ENCODE measurements around the gene IL22RA1.

Gene IL22RA1

DNA sequence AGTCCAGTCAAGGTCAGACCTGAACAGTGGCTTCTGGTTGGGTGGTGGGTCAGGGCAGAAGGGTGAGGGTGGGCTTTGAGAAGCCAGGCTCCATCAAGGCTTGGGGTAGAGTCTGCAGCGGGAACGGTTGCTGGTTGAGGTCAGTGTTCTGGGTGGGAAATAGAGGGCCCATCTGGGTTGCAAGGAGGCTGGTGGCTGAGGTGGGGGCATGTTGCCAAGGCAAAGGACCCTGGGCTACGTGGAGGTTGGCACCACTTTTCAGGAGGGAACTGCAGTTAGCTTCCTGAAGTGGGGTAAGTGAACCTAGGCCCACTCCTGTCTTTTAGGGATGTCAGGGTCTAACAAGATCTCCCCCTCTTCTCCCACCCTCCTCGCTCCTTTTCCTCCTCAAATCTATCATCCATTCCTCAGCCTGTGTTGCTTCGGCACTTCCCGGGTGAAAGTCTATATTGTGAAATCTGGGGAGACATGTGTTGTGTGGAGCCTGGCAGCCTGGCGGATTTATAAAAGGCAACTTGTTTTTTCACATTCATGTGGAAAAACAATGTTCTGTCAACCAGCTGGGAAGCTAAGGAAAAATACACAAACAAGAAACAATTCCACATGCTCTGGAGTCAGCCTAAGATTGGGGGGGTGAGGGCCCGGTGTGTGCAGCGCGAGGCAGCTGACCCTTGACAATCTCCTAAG is 1.5 kb downstream of the IL22RA1 start:
- no peak for ATAC-seq
- TF ChIP-seq ISL1 (CRISPR knock-in tag; IDR thresholded peaks at IDR 0.05) (no peak), OSR1 (CRISPR knock-in tag; IDR thresholded peaks at IDR 0.05) (no peak), ZC3H10 (CRISPR knock-in tag; IDR thresholded peaks at IDR 0.05) (no peak), SNAI2 (CRISPR knock-in tag; IDR thresholded peaks at IDR 0.05) (no peak), PPARA (CRISPR knock-in tag; IDR thresholded peaks at IDR 0.05; ENCODE audit: borderline replicate concordance) (no peak), BACH2 (CRISPR knock-in tag; IDR thresholded peaks at IDR 0.05; ENCODE audit: borderline replicate concordance) (no peak), TOX (CRISPR knock-in tag; IDR thresholded peaks at IDR 0.05; ENCODE audit: borderline replicate concordance) (no peak), RARB (CRISPR knock-in tag; IDR thresholded peaks at IDR 0.05) (no peak), ZNF8 (CRISPR knock-in tag; IDR thresholded peaks at IDR 0.05) (no peak), CSDC2 (CRISPR knock-in tag; IDR thresholded peaks at IDR 0.05) (no peak), ARNTL (CRISPR knock-in tag; IDR thresholded peaks at IDR 0.05; ENCODE audit: borderline replicate concordance, low read depth) (no peak), ESRRG (CRISPR knock-in tag; IDR thresholded peaks at IDR 0.05) (no peak), GLIS3 (CRISPR knock-in tag; IDR thresholded peaks at IDR 0.05) (no peak)
- TF ChIP-seq, protein P1, sequence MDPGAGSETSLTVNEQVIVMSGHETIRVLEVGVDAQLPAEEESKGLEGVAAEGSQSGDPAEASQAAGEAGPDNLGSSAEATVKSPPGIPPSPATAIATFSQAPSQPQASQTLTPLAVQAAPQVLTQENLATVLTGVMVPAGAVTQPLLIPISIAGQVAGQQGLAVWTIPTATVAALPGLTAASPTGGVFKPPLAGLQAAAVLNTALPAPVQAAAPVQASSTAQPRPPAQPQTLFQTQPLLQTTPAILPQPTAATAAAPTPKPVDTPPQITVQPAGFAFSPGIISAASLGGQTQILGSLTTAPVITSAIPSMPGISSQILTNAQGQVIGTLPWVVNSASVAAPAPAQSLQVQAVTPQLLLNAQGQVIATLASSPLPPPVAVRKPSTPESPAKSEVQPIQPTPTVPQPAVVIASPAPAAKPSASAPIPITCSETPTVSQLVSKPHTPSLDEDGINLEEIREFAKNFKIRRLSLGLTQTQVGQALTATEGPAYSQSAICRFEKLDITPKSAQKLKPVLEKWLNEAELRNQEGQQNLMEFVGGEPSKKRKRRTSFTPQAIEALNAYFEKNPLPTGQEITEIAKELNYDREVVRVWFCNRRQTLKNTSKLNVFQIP (CRISPR knock-in tag; IDR thresholded peaks at IDR 0.05; ENCODE audit: borderline replicate concordance, low read depth) = no peak

DNA sequence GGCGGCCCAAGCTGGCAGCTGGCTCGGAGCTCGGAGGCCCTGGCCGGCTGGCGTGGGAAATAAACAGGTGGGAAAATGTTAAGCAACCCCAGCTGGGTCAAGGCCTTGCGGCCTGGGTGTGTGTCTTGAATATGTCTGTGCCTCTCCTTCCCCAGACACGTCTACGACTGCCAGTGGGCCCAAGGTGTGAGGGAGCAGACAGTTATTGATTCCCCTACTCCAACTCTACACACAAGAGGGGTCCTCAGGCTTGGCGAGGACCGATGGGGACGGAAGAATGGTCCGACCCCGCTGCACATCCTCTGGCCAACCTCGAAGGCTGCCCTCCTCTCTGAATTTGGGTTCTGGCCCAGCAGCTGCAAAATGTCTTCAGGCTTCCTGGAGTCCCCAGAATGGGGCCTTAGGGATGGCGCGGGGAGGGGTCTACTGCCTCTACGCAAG is 2.2 kb downstream of the IL22RA1 start:
- ATAC-seq = no peak
- TF ChIP-seq ZNF70 (CRISPR knock-in tag; IDR thresholded peaks at IDR 0.05) (no peak), GLIS3 (CRISPR knock-in tag; IDR thresholded peaks at IDR 0.05) (no peak), BACH2 (CRISPR knock-in tag; IDR thresholded peaks at IDR 0.05; ENCODE audit: borderline replicate concordance) (no peak), ZFP30 (CRISPR knock-in tag; IDR thresholded peaks at IDR 0.05) (no peak), ARNTL (CRISPR knock-in tag; IDR thresholded peaks at IDR 0.05; ENCODE audit: borderline replicate concordance, low read depth) (no peak), ISL1 (CRISPR knock-in tag; IDR thresholded peaks at IDR 0.05) (no peak), TCF4 (CRISPR knock-in tag; IDR thresholded peaks at IDR 0.05; ENCODE audit: borderline replicate concordance) (no peak)
- TF ChIP-seq, protein P2, sequence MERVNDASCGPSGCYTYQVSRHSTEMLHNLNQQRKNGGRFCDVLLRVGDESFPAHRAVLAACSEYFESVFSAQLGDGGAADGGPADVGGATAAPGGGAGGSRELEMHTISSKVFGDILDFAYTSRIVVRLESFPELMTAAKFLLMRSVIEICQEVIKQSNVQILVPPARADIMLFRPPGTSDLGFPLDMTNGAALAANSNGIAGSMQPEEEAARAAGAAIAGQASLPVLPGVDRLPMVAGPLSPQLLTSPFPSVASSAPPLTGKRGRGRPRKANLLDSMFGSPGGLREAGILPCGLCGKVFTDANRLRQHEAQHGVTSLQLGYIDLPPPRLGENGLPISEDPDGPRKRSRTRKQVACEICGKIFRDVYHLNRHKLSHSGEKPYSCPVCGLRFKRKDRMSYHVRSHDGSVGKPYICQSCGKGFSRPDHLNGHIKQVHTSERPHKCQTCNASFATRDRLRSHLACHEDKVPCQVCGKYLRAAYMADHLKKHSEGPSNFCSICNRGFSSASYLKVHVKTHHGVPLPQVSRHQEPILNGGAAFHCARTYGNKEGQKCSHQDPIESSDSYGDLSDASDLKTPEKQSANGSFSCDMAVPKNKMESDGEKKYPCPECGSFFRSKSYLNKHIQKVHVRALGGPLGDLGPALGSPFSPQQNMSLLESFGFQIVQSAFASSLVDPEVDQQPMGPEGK (CRISPR knock-in tag; IDR thresholded peaks at IDR 0.05; ENCODE audit: borderline replicate concordance) = no peak
- TF ChIP-seq, protein P1 (CRISPR knock-in tag; IDR thresholded peaks at IDR 0.05; ENCODE audit: borderline replicate concordance, low read depth) = no peak
- TF ChIP-seq, protein P3, sequence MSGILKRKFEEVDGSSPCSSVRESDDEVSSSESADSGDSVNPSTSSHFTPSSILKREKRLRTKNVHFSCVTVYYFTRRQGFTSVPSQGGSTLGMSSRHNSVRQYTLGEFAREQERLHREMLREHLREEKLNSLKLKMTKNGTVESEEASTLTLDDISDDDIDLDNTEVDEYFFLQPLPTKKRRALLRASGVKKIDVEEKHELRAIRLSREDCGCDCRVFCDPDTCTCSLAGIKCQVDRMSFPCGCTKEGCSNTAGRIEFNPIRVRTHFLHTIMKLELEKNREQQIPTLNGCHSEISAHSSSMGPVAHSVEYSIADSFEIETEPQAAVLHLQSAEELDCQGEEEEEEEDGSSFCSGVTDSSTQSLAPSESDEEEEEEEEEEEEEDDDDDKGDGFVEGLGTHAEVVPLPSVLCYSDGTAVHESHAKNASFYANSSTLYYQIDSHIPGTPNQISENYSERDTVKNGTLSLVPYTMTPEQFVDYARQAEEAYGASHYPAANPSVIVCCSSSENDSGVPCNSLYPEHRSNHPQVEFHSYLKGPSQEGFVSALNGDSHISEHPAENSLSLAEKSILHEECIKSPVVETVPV (CRISPR knock-in tag; IDR thresholded peaks at IDR 0.05) = no peak

DNA sequence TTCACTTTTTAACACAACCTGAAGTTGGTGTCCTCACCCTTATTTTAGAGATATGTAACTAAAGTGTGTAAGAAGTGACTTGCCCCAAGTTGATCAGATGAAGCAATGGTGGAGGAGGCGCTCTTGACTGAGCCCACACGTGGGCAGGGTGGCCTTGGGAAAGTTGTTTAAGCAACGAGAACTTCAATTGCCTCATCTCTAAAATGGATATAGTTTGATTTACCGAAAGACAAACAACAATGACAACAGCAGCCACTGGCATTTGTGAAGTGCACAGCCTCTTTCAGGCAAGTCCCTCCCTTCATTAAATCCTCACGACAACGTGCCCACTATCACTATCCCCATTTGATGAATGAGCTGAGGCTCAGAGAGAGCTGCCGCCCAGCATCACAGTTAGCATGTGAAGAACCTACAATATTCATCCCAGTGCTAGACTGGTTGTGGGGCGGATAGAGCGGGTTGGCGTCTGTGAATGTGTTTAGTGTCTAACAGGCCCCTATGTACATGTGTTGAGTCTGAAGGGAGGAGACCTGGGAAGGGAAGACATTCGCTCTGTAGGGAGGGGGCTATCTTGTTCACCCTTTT is 3.0 kb downstream of the IL22RA1 start:
- ATAC-seq = no peak
- TF ChIP-seq ZNF565 (CRISPR knock-in tag; conservative IDR thresholded peaks at IDR 0.05; ENCODE audit: low read depth) = no peak
- no peak for TF ChIP-seq ZNF70 (CRISPR knock-in tag; IDR thresholded peaks at IDR 0.05)
- no peak for TF ChIP-seq TOX (CRISPR knock-in tag; IDR thresholded peaks at IDR 0.05; ENCODE audit: borderline replicate concordance)

DNA sequence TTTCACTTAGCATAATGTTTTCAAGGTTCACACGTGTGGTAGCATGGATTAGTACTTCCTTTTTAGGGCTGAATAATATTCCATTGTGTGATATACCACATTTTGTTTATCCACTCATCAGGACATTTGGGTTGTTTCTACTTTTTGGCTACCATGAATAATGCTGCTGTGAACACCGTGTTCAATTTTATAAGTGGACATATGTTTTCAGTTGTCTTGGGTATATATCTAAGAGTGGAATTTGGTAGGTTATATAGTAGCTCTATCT is 3.8 kb downstream of the IL22RA1 start:
- no peak for ATAC-seq

More for the DNA sequence above, 3.8 kb downstream of the IL22RA1 start:
- TF ChIP-seq, protein P1 (CRISPR knock-in tag; IDR thresholded peaks at IDR 0.05; ENCODE audit: borderline replicate concordance, low read depth) = no peak
- peak; percentile 41; the same call in 1 of the 2 replicates for TF ChIP-seq ZNF8 (CRISPR knock-in tag; IDR thresholded peaks at IDR 0.05)

All from SK-N-SH treated with all-trans-retinoic acid at 6 μM for 48 hours (cell line).